T follicular helper cell (primary cell): ENCODE results near the gene PEF1.
A peak's percentile ranks its signal among the peaks of the same experiment; 100 is the strongest.

ENCODE experiments used
- DNase-seq: peaks from one replicate; pipeline ENCODE4 v3.0.0-alpha.2; 2020; ENCODE audit warnings: low read depth
- total RNA-seq, 2 experiments: gene quantifications; one replicate each; lab custom pipeline; 2026; lab: John Stamatoyannopoulos, UW

PEF1 gene
- total RNA-seq: 53.6 to 70.5 reads per million in 2 experiments

- peak; percentile 99 for DNase-seq
These were observed at the start of gene PEF1 for GRCh38 chr1:31644560-31645273. Gene PEF1, minus strand, starts transcription at chr1:31644876. Its CDS starts 12 bp downstream, at chr1:31644864.

- no peak for DNase-seq
These were observed 48.6 kb upstream of the PEF1 start for GRCh38 chr1:31693231-31693630.

GRCh38 chr1:31691951-31692350 is 47.3 kb upstream of the PEF1 start:
- no peak for DNase-seq

DNA sequence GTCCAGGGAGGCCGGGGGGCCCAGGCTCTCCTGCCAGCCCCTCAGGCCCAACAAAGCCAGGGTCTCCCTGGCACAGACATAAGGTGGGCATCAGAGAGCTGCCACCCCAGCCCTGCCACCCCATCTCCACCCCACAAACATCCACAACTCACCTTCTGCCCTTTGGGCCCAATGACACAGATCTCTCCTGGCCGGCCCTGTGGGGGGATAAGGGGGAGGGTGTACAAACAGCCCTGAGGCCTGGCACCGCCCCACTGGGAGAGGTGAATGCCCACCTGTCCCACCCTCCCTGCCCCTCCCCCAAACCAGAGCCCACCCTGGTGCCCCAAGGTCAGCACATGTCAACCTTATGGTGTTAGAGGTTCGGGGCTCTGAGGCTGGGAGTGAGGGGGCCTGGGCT is 46.8 kb upstream of the PEF1 start:
- no peak for DNase-seq

DNA sequence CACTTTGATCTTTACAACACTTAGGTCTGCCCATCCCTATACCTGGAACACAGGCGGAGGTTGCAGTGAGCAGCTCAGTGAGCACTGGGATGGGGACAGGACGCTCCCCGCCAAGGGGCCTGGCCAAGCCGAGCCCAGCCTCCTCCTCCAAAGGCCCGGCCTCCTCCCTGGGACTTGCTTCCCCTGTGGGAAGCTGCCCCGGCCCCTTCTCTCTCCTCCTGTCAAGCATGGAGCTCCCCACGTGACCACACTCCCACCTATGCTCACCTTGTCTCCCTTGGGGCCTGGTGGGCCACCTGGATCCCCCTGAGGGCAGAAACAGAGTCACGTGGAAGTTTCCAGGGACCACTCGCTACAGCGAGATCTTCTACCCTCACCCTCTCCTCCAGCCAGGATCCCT is 46.2 kb upstream of the PEF1 start:
- no peak for DNase-seq

DNA sequence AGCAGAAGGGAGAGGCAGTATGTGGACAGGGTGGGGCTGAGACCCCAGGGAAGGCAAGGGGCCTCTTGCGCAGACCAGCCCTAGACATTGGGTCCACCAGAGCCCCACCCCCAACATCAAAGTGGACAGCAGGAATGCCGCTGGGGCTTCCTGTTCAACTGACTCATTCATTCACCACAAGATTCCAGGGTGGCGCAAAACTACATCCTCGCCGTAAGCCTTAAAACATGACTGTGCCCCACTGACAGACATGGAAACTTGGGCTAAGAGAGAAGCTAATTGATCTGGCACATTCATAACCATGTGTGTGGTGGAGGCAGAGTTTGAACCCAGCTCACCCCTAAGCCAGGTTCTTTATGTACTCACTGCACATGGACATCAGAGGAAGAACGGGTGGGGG is 45.2 kb upstream of the PEF1 start:
- DNase-seq: no peak

- no peak for DNase-seq
These were observed 44.7 kb upstream of the PEF1 start for GRCh38 chr1:31689379-31689778.

- DNase-seq: no peak
These were observed 43.7 kb upstream of the PEF1 start for GRCh38 chr1:31688233-31688918.

DNA sequence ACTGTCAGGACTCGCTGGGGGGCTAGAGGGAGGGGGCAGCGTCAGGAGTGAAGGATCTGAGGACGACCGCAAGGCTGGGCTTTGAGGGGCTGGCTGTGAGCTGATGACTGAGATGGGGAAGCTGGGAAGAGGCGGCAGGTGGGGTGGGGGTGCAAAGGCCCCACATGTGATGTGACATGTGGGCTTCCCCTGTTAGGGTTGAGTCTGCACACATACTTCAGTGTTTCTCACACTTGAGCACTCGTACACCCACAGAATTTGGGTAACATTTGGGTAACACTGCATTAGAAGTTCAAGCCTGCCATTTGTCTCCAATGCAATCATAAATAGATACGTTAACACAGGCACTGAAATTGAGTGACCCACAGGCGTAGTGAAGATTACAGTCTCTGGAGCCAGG is 42.9 kb upstream of the PEF1 start:
- DNase-seq: no peak

DNA sequence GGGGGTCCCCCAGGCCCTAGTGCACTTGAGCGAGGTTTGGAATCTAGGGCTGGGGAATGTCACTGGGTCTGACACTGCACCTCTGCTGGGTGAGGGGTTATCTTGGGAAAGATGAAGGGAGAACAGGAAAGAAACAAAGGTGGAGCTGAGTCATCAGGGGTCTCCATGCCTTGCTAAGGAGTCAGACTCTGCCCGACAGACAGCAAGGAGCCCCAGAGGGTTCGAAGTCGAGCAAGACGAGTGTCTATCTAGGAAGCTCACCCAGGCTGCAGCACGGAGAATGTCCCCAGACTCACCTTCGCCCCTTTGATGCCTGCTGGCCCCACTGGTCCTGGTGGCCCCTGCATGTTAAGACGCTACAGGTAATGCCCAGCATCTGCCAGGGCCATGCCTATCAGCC is 41.1 kb upstream of the PEF1 start:
- DNase-seq: no peak

DNA sequence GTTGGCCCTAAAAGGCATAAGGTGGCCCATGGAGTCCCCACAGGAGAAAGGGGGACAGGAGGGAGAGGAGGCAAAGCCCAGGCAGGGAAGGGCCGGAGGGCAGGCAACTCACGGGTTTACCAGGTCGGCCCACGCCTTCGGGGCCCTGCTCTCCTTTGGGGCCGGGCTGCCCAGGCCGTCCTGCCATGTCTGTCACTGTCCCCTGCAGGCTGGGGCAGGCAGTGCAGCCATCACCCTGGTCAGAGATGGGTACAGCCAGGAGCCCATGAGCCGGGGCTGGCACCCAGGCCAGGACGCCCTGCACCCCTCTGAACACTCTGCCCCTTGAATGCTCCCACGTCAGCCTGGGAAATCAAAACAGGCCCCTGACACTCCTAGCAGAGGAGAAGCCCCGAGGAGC is 39.3 kb upstream of the PEF1 start:
- no peak for DNase-seq

GRCh38 chr1:31681415-31681814 is 36.7 kb upstream of the PEF1 start:
- DNase-seq: no peak

GRCh38 chr1:31679676-31680230 is 35.1 kb upstream of the PEF1 start:
- DNase-seq: no peak

DNA sequence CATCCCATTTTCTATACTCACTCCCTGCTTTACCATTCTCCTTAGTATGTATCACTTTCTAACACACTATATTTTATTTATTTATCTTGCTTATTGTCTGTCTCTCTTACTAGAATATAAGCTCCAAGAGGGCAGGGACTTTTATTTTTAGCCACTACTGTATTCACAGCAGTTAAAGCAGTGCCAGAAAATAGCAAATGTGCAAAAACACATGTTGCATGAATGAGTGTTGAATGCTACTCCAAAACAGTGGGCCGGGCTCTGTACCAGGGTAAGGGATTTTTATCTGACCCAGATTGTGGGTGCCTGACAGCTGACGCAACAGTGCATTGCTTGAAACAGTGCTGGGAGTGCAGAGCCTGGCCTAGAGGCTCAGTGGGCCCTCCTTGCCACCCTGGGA is 34.4 kb upstream of the PEF1 start:
- DNase-seq: no peak

GRCh38 chr1:31678681-31679080 is 34.0 kb upstream of the PEF1 start:
- no peak for DNase-seq

DNA sequence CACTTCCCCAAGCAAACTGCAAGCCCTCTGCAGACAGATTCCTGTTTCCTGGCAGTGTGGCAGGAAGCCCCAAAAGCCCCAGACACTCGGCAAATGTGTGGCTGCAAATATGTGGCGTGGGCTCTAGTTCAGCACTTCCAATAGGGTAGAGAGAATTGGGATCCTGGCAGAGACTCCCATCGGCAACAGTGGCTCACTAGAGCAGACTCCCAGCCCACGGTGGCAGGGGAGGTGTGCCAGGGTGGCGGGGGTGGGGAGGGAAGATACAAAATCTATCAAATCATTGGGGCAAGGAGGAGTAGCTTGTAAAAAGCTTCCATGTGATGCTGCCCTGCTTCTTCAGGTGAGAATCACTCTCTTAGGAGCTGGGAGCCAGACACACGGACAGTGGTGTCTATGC is 33.3 kb upstream of the PEF1 start:
- DNase-seq: no peak

DNA sequence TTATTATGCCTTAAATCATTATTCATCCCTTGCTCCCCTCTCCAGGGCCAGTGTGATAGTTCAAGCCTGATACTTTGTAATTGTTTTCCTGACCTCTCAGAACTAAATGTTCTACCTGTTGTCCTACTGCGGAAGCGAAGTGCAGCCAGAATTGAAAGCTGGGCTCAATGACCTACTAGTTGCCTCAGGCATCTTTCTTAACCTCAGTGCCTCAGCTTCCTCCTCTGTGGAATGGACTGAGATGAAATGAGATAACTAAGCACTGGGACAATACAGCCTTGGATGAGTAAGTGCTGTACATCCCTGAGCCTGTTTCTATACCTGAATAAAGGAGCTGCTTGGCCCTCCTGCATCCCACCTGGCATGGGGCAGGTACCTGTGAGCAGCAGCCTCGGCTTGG is 32.7 kb upstream of the PEF1 start:
- no peak for DNase-seq

DNA sequence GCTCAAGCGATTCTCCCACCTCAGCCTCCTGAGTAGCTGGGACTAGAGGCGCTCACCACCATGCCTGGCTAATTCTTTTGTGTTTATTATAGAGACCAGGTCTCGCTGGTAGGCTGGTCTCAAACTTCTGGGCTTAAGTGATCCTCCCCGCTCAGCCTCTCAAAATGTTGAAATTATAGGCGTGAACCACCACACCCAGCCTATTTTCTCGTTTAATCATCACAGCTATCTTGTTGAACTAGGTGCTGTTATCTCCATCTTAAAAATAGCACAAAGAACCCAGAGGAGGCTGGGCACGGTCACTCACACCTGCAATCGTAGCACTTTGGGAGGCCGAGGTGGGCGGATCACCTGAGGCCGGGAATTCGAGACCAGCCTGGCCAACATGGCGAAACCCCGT is 31.1 kb upstream of the PEF1 start:
- no peak for DNase-seq

DNA sequence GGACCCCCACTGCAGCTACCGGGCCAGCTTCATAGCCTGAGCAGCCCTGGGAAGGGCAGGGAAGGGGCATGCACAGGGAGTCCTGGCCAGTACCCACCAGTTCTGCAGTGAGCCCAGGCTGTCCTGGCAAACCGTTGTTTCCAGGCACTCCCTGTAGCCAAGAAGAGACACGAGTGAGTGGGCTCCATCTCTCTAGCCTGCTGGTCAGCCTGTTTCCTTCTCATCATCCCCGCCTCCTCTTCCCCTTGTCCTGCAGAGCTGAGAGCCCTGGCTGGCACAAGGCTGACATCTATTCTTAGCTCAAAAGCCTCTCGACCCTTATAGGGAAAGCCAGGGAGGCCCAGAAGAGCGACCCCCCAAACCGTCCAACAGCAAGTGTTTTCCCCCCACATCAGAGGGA is 30.5 kb upstream of the PEF1 start:
- DNase-seq: no peak

DNA sequence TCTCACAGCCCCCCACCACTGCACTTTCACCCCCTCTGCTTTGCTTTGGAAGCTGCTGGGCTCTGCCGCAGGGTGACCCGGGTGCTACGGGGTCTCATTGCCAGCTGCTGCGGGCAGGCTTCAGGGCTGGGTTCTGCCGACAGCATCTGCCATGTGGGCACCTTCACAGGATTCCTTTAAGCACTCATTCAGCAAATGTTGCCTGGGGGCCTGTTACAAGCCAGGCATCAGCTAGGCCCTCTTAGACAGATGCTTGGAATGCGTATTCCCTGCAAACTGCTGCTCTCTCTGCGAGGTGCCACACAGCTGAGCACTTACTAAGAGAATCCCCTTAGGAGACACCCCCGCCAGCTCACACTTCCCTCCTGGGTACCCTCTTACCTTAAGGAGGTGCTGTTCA is 29.9 kb upstream of the PEF1 start:
- no peak for DNase-seq

DNA sequence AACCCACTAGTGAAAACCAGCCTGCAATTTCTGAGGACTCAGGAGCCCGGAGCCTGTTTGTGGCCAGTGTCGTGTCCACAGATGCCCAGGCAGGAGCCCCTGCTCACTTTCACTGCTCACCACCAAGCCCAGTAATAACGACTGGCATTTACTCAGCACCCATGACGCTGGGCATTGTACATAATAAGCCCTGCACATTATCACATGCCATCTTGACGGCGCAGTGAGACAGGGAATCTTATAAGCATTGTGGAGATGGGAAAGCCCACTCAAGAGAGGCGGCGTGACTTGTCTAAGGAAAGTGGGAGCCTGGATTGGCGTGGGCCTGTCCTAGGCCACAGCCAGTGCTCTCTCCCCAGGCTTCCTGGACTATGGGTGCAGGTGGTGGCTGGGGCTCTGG is 28.8 kb upstream of the PEF1 start:
- DNase-seq: no peak

DNA sequence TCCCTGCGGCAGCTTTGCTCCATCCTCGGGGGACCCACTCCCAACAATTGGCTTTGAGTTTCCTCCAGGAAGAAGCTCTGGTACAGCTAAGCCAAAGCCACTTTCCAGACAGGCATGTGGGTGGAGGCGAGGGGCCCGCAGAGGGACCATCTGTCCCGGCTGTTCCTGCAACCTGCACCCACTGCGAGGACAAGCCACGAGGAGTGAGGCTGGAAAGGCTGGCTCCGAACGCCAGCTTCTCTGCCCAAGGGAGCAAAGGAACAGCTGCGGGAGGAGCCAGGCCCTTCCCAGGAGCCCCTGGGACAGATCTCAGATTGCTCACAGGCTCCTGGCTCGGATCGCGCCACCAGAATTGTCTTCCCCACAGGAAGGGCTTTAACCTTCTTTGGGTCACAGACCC is 28.3 kb upstream of the PEF1 start:
- no peak for DNase-seq

DNA sequence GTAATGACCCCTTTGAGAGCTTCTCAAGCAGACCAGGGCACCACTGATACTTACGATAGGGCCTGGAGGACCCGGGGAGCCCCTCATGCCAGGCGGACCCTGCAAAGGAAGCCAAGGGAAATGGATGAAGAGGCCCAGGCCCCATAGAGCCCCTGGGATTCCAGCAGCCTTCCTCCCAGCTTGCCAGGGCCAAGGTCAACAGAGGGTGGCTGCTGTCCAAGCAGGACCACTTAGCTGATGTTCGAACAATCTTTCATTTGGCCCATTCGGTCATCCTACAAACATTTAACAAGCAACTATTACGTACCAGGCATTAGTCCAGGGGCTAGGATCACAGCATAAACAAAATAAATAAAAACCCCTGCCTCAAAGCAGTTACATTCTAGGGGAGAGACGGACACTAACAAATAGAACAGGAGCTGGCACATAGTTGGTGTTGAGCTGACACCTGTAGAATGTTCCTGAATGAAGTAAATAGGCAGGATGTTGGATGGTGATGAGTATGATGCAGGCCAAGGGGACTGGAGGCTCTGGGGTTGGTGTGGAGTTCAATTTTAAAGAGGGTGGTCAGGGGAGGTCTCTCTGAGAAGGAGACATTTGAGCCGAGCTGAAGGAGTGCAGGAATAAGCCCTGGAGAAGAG is 27.0 kb upstream of the PEF1 start:
- no peak for DNase-seq
